K562 (cell line): ENCODE data around the gene PRR30. TPM values are rescaled to one million over a fixed set of nuclear protein-coding genes. Genes with fewer than 3 reads are reported as not detected.
"Not testable (repeated sequence)": the region's sequence is repeated elsewhere in the genome, so short reads cannot be mapped to it uniquely, and the experiment has no call there.

Experiments
- ATAC-seq: fragments of 200-7000 bp; cut with Tn5 transposase; 3 replicates; pipeline ENCODE4 v1.9.1; 2020; ENCODE audit warnings: moderate library complexity
- BruUV-seq: library from RNA; stranded (reverse); fragments of 400-500 nt; replicated peaks from 2 replicates; lab custom pipeline; 2021; lab: Mats Ljungman, UMichigan
- CTCF ChIA-PET: fragments of 300-600 bp; formaldehyde crosslinking; extraction: SDS; loops from one replicate; lab custom pipeline; 2021; ENCODE audit warnings: low intra/inter-chr PET ratio; lab: Yijun Ruan, JAX
- POLR2A ChIA-PET: fragments of 300-600, 350-650 bp; sonication (Branson Sonifier 250); formaldehyde crosslinking; extraction: SDS; loops from one replicate; lab custom pipeline; 2021; ENCODE audit warnings: antibody characterized with exemption, inconsistent platforms; lab: Yijun Ruan, JAX
- DNase-seq, 4 experiments: peaks; one replicate each; pipeline versions ENCODE4 v3.0.0 to v3.0.0-alpha.2; 2011 to 2018; ENCODE audit warnings: low spot score in 3 of 4, mixed read lengths in 3 of 4; ENCODE audit errors: extremely low read depth in 1 of 4
- FAIRE-seq: peaks from 2 replicates; lab custom pipeline; 2011; peaks lifted over from hg19 to GRCh38; lab: Jason Lieb, UNC
- H2AFZ ChIP-seq: 2 replicates; pipeline ENCODE4 v1.6.0; 2011; ENCODE audit warnings: low read depth, low read length, control low read depth, inconsistent platforms
- H3K27ac ChIP-seq: fragments of 200-600 bp; 3 replicates; pipeline ENCODE4 v1.8.0; 2011; ENCODE audit warnings: low read depth, mild to moderate bottlenecking, control low read depth, inconsistent platforms, low read length, moderate library complexity, mixed read lengths; ENCODE audit errors: extremely low read depth
- H3K27me3 ChIP-seq, 2 experiments: fragments of 300-600 bp in 1 of 2; 2 replicates in 1 of 2; 3 replicates in 1 of 2; pipeline versions ENCODE4 v1.6.0 to v1.8.0; 2011; ENCODE audit warnings: inconsistent platforms in 2 of 2, low read length in 2 of 2, mild to moderate bottlenecking in 1 of 2, mixed read lengths in 1 of 2, moderate library complexity in 1 of 2; ENCODE audit not compliant: control insufficient read depth in 2 of 2, insufficient read depth in 2 of 2
- H3K36me3 ChIP-seq: fragments of 300-600 bp; 3 replicates; pipeline ENCODE4 v1.8.0; 2011; ENCODE audit warnings: mild to moderate bottlenecking, low read length, inconsistent platforms; ENCODE audit not compliant: control insufficient read depth, insufficient read depth
- H3K4me1 ChIP-seq, 2 experiments: fragments of 200-600 bp in 1 of 2; replicated peaks in 1 of 2; 2 replicates in 1 of 2; 3 replicates in 1 of 2; pipeline versions ENCODE4 v1.5.1 to v1.8.0; 2011; ENCODE audit warnings: inconsistent platforms in 2 of 2, low read length in 2 of 2, mild to moderate bottlenecking in 1 of 2, mixed read lengths in 1 of 2, moderate library complexity in 1 of 2; ENCODE audit not compliant: control insufficient read depth in 2 of 2, insufficient read depth in 2 of 2
- H3K4me2 ChIP-seq: 2 replicates; pipeline ENCODE4 v1.6.1; 2011; ENCODE audit warnings: low read length, control low read depth, inconsistent platforms, mixed read lengths; ENCODE audit not compliant: insufficient read depth
- H3K4me3 ChIP-seq: fragments of 200-600 bp; sonication (generic), shearing (Covaris generic); 2 replicates; pipeline ENCODE4 v1.5.1; 2016; ENCODE audit warnings: control low read depth, inconsistent platforms
- H3K79me2 ChIP-seq: fragments of 200-600 bp; 3 replicates; pipeline ENCODE4 v1.8.0; 2011; ENCODE audit warnings: low read length, inconsistent platforms; ENCODE audit not compliant: control insufficient read depth, insufficient read depth
- H3K9ac ChIP-seq, 2 experiments: 2 replicates each; pipeline versions ENCODE4 v1.6.0 to v1.6.1; 2011; ENCODE audit warnings: low read depth in 2 of 2, low read length in 2 of 2, control low read depth in 1 of 2, inconsistent platforms in 1 of 2, mild to moderate bottlenecking in 1 of 2, mixed read lengths in 1 of 2; ENCODE audit not compliant: insufficient read depth in 1 of 2
- H3K9me1 ChIP-seq: one replicate; pipeline ENCODE4 v1.6.0; 2011; ENCODE audit warnings: inconsistent platforms, mild to moderate bottlenecking, low read length, moderate library complexity; ENCODE audit not compliant: control insufficient read depth, insufficient read depth
- H3K9me3 ChIP-seq: replicated peaks from 2 replicates; pipeline ENCODE4 v1.5.1; 2011; ENCODE audit warnings: low read depth, low read length, inconsistent platforms; ENCODE audit not compliant: control insufficient read depth, insufficient read depth
- H4K20me1 ChIP-seq: replicated peaks from 2 replicates; pipeline ENCODE4 v1.6.1; 2011; ENCODE audit warnings: low read length, inconsistent platforms, mixed read lengths; ENCODE audit not compliant: control insufficient read depth, insufficient read depth
- ADNP ChIP-seq: fragments of 200-800 bp; sonication (Bioruptor generic); IDR thresholded peaks from 2 replicates; pipeline ENCODE4 v1.6.1; 2016; ENCODE audit warnings: missing genetic modification characterization, missing compliant biosample characterization
- FOSL1 ChIP-seq: fragments of 200-800 bp; sonication (Bioruptor generic); conservative IDR thresholded peaks from 2 replicates; pipeline ENCODE4 v1.6.1; 2016; ENCODE audit warnings: missing genetic modification characterization, missing compliant biosample characterization
- KDM1A ChIP-seq, 2 experiments: fragments of 450-650 bp; IDR thresholded peaks; 2 replicates each; pipeline ENCODE4 v1.6.1; 2016; ENCODE audit warnings: mild to moderate bottlenecking in 2 of 2
- RBM25 ChIP-seq: fragments of 200-400 bp; formaldehyde crosslinking; IDR thresholded peaks from 2 replicates; pipeline ENCODE4 v1.6.1; 2018; ENCODE audit warnings: low read length, low read depth, moderate library complexity; ENCODE audit not compliant: severe bottlenecking
- SREBF1 ChIP-seq: fragments of 150-350 bp; IDR thresholded peaks from 2 replicates; pipeline ENCODE4 v1.6.1; 2014; ENCODE audit warnings: antibody characterized with exemption, low read depth, low read length, borderline replicate concordance
- TARDBP ChIP-seq: fragments of 450-650 bp; IDR thresholded peaks from 2 replicates; pipeline ENCODE4 v1.6.1; 2016
- WGBS: fragments of 100-300 bp; shearing (Covaris generic); methylation state at CpG from one replicate; pipeline ENCODE4 v1.1.6; 2016; ENCODE audit warnings: low coverage, mixed read lengths; ENCODE audit not compliant: insufficient coverage; ENCODE audit errors: missing lambda C conversion rate; 5-methylcytosine and 5-hydroxymethylcytosine counted together
- in situ Hi-C: fragments of 300-500 bp; cut with MboI; formaldehyde crosslinking; loops from 4 replicates; pipeline ENCODE4 v1.15.0; 2018; ENCODE audit warnings: inconsistent platforms, mixed read lengths
- intact Hi-C: fragments of 100-400 bp; cut with micrococcal nuclease; formaldehyde crosslinking; loops from 2 replicates; pipeline ENCODE4 v1.14.2; 2022
- polyA plus RNA-seq, 8 experiments: library from polyadenylated mRNA; depleted of rRNA in 4 of 8; stranded (reverse) in 5 of 8; unstranded in 3 of 8; fragments of >200 nt; fragmentation: Nextera tagmentation in 2 of 8; fragmentation: Illumina TruSeq in 1 of 8; extraction: Ambion mirVana in 2 of 8; extraction: Trizol in 1 of 8; gene quantifications; 2 replicates each; pipeline versions ENCODE4 v1.2.1 to v1.2.3, GENCODE V29; 2011 to 2014; ENCODE audit warnings: inconsistent platforms in 1 of 8, missing spikeins in 1 of 8
- total RNA-seq, 7 experiments: library from RNA; depleted of rRNA in 6 of 7; stranded (reverse); fragments of >200 nt in 6 of 7; fragmentation: Illumina TruSeq in 2 of 7; extraction: Trizol in 2 of 7; gene quantifications; 2 replicates each; pipeline versions ENCODE4 v1.2.1 to v1.2.3, GENCODE V29; 2011 to 2021; ENCODE audit warnings: low replicate concordance in 1 of 7
- TF ChIP-seq, protein P1 (sequence below), 2 experiments: fragments of 450-650 bp in 1 of 2; sonication (generic) in 1 of 2; formaldehyde crosslinking in 1 of 2; IDR thresholded peaks in 1 of 2; conservative IDR thresholded peaks in 1 of 2; 2 replicates each; pipeline versions ENCODE4 v1.6.1 to v1.8.1; 2016 to 2023; ENCODE audit warnings: mild to moderate bottlenecking in 2 of 2, moderate library complexity in 2 of 2, inconsistent platforms in 1 of 2, missing genetic modification reagents in 1 of 2
- TF ChIP-seq, protein P2 (sequence below): fragments of 200-800 bp; sonication (Bioruptor generic); IDR thresholded peaks from 2 replicates; pipeline ENCODE4 v1.6.1; 2017; ENCODE audit warnings: missing genetic modification characterization, missing compliant biosample characterization

The PRR30 gene
- total and polyA plus RNA-seq, 9 of the 15 experiments (the other 6 are each of a cell fraction or from before 2014, with no cell fraction given): not detected

- TF ChIP-seq, protein P1, sequence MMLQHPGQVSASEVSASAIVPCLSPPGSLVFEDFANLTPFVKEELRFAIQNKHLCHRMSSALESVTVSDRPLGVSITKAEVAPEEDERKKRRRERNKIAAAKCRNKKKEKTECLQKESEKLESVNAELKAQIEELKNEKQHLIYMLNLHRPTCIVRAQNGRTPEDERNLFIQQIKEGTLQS (IDR thresholded peaks at IDR 0.05): peak; percentile 22; the same call in 1 of the 2 replicates
- TF ChIP-seq, protein P1 (CRISPR knock-in tag; conservative IDR thresholded peaks at IDR 0.05): no peak
- TF ChIP-seq RBM25: peak; percentile 81
- no peak for TF ChIP-seq TARDBP
- peak in 1 of 2 experiments; percentile 56; a peak in 1 of 4 replicates for TF ChIP-seq KDM1A (IDR thresholded peaks at IDR 0.05)
- TF ChIP-seq SREBF1: no peak
- TF ChIP-seq ADNP (tag): peak; percentile 71; the same call in 1 of the 2 replicates
- TF ChIP-seq, protein P2, sequence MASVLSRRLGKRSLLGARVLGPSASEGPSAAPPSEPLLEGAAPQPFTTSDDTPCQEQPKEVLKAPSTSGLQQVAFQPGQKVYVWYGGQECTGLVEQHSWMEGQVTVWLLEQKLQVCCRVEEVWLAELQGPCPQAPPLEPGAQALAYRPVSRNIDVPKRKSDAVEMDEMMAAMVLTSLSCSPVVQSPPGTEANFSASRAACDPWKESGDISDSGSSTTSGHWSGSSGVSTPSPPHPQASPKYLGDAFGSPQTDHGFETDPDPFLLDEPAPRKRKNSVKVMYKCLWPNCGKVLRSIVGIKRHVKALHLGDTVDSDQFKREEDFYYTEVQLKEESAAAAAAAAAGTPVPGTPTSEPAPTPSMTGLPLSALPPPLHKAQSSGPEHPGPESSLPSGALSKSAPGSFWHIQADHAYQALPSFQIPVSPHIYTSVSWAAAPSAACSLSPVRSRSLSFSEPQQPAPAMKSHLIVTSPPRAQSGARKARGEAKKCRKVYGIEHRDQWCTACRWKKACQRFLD (CRISPR knock-in tag): no peak
- TF ChIP-seq FOSL1: peak; percentile 63
- TF ChIP-seq, all 486 proteins: peak for 13
These were observed 23.7 kb downstream of the PRR30 start (continued) for GRCh38 chr2:27115519-27115918.

- H3K4me1 ChIP-seq, H3K36me3 ChIP-seq, H3K9ac ChIP-seq, BruUV-seq, ATAC-seq, DNase-seq, H3K79me2 ChIP-seq, H3K9me1 ChIP-seq, CTCF ChIA-PET, in situ Hi-C loops, H2AFZ ChIP-seq, H3K4me2 ChIP-seq, H4K20me1 ChIP-seq, intact Hi-C loops, FAIRE-seq, H3K4me3 ChIP-seq, H3K9me3 ChIP-seq, H3K27ac ChIP-seq, H3K27me3 ChIP-seq: not testable (repeated sequence)
- POLR2A ChIA-PET: interaction anchor here (0.6 to 4.5 kb wide), 3 partner anchors 13 to 264 kb away, joined by 3 to 17 read pairs (median 3); partner anchors contain the start of gene ABHD1
- WGBS: 76% methylated on average over 19 of the region's 49 CpGs
These were observed 27.7 kb downstream of the PRR30 start for GRCh38 chr2:27111392-27112078.
